Neural progenitor cell (in vitro differentiated cells): ENCODE measurements around the gene PSEN2.

Source experiments
- EZH2 ChIP-seq: fragments of 200-600 bp; sonication (generic); IDR thresholded peaks from 2 replicates; pipeline ENCODE4 v1.6.1; 2017; ENCODE audit warnings: antibody characterized with exemption, mild to moderate bottlenecking, moderate library complexity
- EZH2phosphoT487 ChIP-seq: fragments of 200-600 bp; sonication (generic); IDR thresholded peaks from 2 replicates; pipeline ENCODE4 v1.6.1; 2017; ENCODE audit warnings: antibody characterized with exemption
- TF ChIP-seq, protein P1 (sequence below): fragments of 200-600 bp; sonication (generic); IDR thresholded peaks from 2 replicates; pipeline ENCODE4 v1.5.1; 2017; ENCODE audit warnings: antibody characterized with exemption, mild to moderate bottlenecking

- TF ChIP-seq, protein P1, sequence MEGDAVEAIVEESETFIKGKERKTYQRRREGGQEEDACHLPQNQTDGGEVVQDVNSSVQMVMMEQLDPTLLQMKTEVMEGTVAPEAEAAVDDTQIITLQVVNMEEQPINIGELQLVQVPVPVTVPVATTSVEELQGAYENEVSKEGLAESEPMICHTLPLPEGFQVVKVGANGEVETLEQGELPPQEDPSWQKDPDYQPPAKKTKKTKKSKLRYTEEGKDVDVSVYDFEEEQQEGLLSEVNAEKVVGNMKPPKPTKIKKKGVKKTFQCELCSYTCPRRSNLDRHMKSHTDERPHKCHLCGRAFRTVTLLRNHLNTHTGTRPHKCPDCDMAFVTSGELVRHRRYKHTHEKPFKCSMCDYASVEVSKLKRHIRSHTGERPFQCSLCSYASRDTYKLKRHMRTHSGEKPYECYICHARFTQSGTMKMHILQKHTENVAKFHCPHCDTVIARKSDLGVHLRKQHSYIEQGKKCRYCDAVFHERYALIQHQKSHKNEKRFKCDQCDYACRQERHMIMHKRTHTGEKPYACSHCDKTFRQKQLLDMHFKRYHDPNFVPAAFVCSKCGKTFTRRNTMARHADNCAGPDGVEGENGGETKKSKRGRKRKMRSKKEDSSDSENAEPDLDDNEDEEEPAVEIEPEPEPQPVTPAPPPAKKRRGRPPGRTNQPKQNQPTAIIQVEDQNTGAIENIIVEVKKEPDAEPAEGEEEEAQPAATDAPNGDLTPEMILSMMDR, result no peak
- TF ChIP-seq EZH2, result no peak
- no peak for TF ChIP-seq EZH2phosphoT487
Measured at GRCh38 chr1:226831953-226832352, 38.5 kb upstream of the PSEN2 start.
